HG02798 (cell line): ENCODE data around the gene TH.

ENCODE experiments used
- ATAC-seq: cut with Tn5 transposase; IDR thresholded peaks from one replicate; pipeline ENCODE4 v1.9.1; 2021; ENCODE audit warnings: mild to moderate bottlenecking; ENCODE audit not compliant: unreplicated experiment, poor library complexity

TH gene

GRCh38 chr11:2147391-2147790 is 24.2 kb downstream of the TH start:
- ATAC-seq: no peak

DNA sequence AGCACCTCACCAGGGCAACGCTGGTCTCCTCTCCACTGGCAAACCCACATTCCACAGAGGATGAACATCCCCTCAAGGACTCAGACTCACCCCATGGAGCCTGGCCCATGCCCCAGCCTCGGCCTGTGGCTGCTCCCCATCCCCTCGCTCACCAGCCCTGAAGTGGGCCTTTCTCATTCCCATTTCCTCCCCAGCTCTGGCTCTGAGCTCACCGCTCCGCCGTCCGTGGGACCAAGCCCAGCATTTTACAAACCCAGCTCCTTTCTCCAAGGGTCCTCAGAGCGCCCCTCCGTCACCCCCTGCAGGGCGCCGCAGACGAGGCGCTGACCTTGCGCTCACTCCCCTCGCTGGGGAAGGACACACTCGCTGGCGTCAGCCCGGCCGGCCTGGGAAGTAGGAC is 25.6 kb downstream of the TH start:
- ATAC-seq: no peak

DNA sequence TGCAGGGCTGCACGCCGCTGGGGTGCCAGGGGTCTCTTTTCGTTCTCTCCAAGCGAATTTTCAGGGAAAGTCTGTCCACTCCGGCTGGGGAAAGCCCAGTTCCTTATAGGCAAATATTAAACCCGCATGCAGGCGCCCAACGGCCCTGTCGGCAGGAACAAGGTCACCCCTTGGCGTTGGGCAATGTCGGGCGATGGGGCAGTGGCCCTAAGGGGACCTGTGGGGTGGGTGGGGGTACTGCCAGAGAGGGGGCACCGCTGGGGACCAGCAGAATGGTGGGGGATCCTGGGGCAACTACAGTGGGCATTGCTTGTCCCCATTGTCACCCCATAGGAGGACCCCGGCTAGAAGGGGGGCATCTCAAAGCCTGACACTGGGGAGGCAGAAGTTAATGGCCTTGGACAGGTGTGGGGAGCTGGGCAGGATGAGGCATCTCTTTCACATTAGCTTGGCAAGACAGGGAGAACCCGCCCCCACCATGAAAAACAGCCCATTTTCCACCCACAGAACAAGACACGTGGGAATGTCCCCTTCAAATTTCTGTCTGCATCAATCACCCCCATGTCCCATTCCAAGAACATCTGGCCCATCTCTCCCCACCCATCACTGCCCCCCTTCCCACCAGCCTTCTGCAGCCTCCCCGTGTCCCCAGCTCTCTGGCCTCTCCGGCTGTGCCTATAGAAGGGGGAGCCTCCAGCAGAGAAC is 26.9 kb downstream of the TH start:
- ATAC-seq: no peak

GRCh38 chr11:2143799-2144543 is 27.6 kb downstream of the TH start:
- no peak for ATAC-seq

DNA sequence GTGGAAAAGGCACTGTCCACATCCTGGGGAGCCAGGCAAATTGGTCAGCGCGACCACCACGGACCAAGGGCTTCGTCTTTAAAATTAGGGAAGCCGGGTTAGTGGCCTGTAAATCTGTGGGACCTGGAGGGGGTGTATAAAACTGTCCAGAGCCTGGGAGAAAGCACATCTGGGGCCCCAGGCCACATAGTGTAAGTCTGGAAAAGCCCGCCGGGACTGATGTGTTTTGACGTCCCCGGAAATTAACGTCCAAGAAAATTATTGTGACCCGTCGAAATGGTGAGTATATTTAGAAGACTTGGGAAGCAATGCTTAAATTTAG is 28.2 kb downstream of the TH start:
- ATAC-seq: no peak

DNA sequence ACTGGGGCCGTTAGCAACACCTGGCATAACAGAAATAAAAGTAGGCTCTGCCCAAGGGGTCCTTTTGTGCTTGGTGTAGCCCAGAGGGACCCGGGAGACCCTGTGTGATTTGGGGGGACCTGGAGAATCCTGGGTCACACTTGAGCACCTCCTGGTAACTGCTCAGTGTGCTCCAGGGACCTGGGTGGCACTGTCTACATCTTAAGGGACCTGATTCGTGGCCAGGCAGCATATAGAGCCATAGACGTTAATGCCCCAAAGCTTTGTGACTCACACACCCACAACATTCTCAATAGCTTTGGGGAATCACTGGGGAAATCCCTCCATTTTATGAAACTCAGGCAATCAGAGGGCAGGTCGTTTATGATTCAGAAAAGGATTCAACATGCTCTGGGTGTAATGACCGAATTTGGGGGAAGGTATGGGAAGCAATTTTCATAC is 28.8 kb downstream of the TH start:
- no peak for ATAC-seq

DNA sequence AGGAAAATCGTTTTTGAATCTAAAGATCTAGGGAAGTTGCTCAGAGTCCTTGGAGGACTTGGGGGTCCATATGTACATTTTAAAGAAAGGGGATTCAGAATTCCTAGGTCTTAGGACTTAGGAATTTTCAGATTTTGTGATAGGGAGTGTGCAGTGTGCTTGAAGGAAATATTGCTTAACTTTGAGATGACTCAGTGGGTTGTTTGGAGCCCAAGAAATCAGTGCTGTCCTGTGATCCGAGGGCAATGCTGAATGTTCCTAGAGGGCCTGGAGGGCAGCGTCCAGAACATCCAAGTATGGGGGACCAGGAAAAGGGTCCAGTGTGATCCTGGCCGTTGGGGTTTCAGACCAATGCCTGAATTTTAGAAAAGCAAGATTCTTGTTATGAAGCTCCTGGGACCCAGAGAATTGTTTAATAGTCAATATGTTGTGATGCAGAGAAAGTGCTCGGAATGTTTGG is 29.3 kb downstream of the TH start:
- no peak for ATAC-seq

DNA sequence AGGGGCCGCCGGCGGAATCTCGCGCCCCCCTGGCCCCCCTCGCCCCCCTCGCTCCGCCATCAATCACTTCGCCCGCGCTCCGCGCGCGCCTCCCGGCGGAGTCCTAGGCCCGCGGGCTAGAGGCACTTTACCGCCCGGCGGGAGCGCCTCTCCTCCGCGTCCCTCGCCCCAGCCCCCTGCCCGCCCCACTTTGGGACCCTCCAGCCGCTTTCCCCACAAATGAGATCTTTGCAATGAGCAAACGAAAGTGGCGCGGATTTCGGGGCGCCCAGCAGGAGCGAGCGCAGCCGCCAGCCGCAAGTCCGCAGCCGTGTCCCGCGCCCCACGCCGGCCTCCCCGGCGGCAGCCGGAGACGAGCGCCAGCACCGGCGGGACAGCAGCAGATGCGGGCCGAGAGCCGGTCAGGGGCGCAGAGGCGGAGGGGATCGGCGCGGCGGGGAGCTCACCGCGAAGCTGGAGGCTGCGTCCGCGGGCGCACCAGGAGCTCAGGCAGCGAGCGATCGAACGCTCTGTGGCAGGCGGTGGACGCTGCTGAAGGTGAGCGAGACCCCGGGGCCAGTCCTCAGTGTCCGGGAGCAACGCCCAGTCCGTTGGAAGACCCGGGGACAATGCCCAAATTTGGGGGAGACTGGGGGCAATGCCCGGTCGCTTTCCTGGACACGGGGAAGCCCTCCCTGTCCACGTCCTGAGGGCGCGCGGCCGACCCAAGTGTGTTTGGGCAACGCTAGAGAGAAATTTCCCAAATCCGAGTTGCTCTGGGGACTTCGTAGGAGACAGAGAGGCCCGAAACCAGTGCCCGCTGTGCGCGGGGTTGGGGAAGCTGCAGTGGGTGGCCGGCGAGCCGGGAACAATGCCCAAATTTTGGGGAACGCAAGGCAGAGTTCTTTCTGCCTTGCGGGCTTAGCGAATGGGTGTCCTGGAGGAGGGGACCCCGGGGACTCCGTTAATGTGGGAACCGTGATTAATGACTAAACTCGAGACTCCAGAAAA is 30.9 kb downstream of the TH start:
- no peak for ATAC-seq

DNA sequence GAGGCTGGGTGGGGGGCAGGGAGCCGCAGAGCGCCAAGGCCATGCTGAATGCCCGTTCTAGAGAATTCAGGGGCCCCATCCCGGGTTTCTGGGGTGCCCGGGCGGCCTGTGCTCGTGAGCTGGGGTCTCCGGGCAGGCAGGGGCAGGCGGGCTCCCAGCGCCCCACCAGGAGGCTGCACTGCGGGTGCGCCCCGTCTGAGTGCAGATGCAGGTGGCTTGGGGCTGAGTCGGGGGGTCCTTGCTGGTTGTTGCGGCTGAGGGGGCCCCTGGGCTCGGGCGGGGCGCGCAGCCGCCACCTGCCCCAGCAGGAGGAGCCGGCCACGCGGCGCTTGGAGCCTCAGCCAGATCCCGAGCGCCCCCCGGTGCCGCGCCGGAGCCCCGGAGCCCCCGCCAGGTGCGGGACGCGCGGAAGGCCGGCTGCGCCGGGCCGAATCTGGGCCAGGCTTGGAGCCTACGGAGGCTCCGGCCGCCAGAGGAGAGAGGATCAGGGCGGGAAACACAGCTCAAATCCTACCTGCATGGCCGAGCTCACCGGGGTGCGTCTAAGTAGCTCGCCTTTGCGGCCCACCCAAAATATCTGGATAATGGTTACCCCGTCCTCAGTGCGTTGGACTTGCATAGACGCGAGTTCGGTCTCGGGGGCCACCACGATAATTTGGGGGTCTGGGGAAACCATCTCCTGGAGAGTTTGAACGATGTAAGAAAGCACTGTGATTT is 31.8 kb downstream of the TH start:
- ATAC-seq: no peak

DNA sequence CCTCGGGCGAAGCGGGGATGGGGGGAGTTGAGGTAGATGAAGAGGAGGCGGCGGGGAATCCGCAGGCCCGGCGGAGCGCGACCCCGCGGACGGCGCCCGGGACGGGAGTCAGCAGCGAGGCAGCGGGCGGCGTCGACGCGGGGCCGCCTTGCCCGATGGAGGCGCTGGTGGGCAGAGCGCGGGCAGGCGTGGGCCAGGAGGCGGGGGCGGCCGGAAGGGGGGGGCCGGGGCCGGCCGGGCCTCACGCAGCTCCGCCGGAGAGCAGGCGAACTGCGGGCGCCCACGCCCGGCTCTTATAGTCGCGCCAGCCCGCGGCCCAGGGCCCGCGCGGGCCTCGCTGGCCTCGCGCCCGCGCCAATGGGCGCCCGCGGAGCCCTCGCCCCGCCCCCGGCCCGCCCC is 32.5 kb downstream of the TH start, which contains the start of gene IGF2:
Gene IGF2 (minus strand): TSS at position 267 of the 399 bp plus-strand sequence. CDS start 3,866 bp downstream, outside the sequence.
- ATAC-seq: no peak

DNA sequence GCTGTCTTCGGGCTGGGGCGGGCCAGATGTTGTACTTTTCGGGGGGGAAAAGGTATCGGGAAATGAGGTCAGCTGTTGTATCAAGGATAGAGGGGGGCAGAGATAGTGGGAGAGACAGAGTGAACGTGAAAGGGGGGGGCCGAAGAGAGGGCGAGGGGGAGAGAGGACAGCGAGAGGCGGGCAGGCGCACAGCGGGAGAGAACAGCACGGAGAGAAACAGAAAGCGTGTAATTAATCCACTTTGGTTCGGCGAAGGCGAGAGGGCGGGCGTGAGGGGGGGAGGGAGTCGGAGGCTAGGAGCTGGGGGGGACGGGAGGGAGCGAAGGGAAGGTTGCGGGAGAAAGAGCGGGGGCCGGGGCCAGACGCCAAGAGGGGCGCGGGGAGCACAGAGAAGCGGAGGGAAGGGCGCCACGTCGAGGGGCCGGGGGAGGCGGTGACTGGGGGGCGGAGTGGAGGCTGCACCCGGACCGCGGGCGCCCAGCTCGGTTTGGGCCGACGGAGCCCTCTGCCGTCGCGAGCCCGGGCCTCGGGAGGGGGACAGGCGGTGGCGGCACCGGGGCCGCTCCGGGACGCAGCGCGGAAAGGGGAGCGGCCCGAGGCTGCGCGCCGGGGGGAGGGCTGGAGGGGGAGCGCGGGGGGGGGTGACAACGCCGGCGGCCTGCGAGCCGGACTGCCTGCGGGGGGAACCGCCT is 33.0 kb downstream of the TH start:
- ATAC-seq: no peak

DNA sequence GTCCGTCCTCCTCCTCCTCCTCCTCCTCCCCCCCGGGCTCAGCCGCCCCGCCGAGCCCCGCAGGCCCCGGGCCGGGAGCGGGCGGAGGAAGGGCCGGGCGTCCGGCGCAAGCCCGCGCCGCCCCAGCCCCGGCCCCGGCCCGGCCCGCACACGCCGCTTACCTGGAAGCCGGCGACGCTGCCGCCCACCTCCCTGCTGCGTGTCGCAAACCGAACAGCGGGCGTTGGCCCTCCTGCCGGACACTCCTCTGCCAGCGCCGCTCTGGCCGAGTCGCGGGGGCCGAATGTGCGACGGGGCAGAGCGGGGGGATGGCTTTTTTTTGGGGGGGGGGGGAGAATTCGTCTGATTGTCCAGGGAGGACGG is 33.6 kb downstream of the TH start:
- ATAC-seq: no peak

DNA sequence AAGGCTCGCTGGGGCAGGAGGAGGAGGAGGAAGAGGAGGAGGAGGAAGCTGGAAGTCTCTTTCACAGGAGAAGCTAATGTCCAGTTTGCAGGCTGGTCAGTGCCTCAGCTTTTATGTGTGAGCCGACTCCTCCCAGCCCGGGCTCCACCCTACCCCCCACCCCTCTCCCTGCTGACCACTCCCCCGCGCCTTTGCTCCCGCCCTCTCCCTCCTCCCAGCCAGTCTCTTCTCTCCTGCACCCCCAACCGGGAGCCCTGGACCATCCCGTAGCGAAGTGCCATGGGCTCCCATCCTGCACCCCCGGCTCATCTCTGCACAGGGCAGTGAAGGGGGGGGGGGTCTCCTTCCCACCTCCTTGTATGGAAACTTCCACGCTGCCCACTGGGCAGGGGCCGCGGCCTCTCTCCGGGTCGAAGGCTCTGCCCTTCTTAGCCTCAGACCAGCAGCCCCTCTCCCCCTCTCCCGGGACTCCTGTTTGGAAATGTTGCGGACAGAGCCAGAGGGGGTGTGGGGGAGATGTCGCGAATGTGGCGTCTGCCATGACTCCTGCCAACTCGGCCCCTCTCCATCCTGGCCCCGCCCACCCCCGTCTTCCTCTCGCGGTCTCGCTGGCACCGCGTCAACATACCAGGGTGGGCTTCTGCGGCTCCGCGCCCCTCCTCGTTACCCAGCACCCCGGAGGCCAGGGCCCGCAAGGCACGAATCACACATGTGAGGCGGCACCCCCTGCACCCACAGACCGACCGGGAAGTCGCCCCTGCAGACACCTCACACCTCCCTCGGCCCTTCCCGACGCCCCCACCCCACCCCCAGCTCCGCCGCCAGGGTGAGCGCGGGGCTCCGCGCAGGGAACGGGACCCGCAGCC is 34.2 kb downstream of the TH start:
- ATAC-seq: no peak

- no peak for ATAC-seq
Measured at GRCh38 chr11:2136952-2137201, 34.7 kb downstream of the TH start.

DNA sequence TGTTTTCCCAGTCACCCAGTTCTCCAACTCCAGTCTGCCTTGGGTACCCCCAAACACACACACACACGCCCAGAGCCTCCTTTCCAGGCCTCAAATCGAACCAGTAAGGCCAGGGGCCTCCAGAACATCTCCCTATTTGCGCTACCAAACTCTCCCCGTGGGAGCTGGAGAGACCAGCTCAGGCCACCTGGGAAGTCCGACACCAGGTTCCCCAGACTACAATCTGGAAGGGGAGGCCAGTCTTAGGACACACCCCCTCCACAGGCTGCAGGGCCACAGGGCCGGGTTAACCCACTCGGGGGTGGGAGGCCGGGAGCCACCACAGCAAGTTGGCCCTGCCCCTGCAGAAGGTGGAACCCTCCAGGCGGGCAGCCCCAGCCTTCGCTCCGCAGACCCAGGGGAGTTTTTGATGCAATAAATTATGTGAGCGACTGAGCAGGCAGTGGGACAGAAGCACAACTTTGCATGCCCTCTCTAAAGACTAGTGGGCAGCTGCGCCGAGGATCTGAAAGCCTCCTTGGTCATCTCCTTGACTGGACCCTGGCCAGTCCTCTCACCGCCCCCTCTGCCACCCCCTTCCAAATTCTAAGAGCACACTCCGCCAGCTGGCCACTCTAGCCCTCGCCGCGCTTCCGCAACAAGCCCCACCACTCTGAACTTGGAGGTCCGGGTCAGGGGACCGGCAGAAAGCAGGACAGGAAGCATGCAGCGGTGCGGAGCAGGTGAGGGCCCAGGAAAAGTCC is 35.2 kb downstream of the TH start:
- no peak for ATAC-seq

GRCh38 chr11:2135648-2136201 is 35.9 kb downstream of the TH start:
- ATAC-seq: no peak

DNA sequence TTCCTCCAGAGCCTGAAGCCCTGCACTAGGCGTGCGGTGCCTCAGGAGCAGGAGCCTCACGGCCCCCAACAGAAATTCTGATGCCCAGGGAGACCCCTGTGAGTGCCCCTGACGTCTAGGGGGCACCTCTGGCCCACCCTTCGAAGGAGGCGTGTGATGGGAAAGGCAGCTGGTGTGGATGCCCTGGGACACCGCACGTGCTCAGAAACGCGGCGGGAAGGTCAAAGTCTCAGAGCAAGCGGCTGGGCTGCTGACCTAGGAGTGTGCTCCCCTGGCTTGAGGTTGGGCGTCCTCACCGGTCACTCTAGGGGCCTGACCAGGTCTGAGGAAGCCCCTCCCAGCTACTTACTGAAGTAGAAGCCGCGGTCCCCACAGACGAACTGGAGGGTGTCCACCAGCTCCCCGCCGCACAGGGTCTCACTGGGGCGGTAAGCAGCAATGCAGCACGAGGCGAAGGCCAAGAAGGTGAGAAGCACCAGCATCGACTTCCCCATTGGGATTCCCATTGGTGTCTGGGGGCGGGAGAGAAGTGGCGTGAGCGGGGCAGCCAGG is 36.5 kb downstream of the TH start:
- no peak for ATAC-seq
